GM18868 (cell line): ENCODE measurements around the gene CCDC74B.
"Not testable (repeated sequence)": the region's sequence is repeated elsewhere in the genome, so short reads cannot be mapped to it uniquely, and the experiment has no call there.

Source experiments
- ATAC-seq: cut with Tn5 transposase; IDR thresholded peaks from one replicate; pipeline ENCODE4 v1.9.1; 2021; ENCODE audit warnings: mild to moderate bottlenecking, moderate library complexity; ENCODE audit not compliant: unreplicated experiment

Gene CCDC74B

GRCh38 chr2:130145006-130145414 lies at the start of gene CCDC74B:
Gene CCDC74B, minus strand, starts transcription at chr2:130145112. Its CDS starts 116 bp downstream, at chr2:130144996.
- peak; percentile 92 for ATAC-seq

DNA sequence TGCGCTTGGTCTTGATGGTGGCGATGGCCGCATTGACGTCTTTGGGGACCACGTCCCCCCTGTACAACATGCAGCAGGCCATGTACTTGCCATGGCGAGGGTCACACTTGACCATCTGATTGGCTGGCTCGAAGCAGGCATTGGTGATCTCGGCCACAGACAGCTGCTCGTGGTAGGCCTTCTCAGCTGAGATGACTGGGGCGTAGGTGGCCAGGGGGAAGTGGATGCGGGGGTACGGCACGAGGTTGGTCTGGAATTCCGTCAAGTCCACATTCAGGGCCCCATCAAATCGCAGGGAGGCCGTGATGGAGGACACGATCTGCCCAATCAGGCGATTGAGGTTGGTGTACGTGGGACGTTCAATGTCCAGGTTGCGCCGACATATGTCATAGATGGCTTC lies 48.9 kb upstream of the CCDC74B start:
- ATAC-seq, result not testable (repeated sequence)

DNA sequence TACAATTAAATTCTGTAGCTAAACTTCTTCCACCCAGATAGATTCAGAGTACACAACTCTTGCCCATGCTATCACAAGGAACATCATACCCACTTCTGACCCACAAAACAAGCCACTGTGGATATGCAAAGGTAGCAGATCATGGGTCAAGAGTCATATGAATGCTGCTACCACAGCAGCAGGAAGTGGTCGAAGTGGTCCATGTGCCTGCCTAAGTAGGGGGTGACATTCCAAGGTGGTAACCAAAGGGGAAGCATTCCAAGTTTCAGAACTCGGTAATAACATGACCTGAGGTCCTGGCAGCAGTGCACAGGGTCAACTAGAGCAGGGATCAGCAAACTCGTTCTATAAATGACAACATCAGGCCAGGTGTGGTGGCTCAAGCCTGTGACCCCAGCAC lies 47.5 kb upstream of the CCDC74B start:
- not testable (repeated sequence) for ATAC-seq

- ATAC-seq, result not testable (repeated sequence)
Observed at GRCh38 chr2:130191319-130191718, 46.4 kb upstream of the CCDC74B start.

DNA sequence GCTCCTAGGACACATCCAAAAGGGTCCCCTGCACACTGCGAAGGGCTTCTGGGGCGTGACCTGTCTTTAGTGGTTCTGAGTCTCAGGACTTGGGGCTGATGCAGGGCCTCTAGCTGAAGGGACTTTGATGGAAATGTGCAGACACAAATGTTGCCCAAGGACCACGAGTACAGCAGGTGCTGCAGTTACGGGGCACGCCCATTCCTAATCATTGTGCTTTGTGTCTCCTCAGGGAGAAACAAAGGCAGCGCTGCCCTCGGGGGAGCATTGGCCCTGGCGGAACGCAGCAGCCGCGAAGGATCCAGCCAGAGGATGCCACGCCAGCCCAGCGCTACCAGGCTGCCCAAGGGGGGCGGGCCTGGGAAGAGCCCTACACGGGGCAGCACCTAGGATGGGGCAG lies 45.3 kb upstream of the CCDC74B start:
- ATAC-seq, result no peak

DNA sequence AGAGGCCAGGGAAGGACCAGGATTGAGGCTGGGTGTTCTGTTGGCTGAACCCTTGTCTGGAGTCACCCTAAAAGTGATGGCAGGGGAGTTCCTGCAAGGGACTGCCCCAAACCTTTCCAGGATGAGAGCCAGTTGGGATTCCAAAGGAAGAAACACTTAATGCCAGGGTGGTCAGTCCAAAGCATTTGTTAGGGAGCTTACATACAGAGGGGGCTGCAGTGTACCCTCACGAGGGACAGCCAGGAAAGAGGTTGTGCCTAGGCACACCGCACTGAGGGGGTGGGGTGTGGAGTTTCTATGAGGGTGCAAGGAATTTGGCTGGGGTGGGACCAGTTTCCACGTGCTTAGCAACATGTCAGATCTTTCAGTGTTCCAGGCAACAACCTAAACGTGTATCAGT lies 44.0 kb upstream of the CCDC74B start:
- not testable (repeated sequence) for ATAC-seq

- ATAC-seq, result not testable (repeated sequence)
Observed at GRCh38 chr2:130187859-130188792, 43.2 kb upstream of the CCDC74B start.

DNA sequence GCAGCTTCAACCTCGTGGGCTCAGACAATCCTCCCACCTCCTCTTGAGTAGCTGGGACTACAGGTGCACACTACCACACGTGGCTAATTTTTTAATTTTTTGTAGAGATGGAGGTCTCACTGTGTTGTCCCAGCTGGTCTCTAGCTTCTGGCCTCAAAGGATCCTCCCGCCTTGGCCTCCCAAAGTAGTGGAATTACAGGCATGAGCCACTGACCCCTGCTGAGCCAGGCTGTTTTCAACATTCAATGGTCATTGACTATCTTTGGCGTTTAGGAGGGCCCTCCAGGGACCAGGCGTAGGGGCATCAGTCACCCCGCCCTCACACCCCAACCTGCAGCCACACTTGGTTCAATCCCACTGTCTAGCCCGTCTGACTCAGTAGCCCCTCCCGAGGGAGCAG lies 42.4 kb upstream of the CCDC74B start:
- ATAC-seq, result no peak

DNA sequence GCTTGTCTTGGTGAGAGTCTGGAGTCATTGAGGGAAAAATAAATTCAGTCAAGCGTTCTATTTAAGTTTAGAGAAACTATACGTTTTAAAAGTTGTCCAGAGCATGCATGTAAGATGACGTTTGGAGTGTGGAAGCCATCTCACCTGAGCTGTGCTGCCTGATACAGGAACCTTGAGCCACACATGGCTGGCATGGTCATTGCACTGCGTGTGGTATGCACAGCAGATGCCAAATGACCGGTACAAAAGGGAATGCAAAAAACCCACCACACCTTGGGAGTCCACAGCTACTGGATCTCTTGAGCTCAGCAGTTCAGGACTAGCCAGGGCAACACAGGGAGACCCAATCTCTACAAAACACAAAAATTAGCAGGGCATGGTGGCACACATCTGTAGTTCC lies 41.5 kb upstream of the CCDC74B start:
- no peak for ATAC-seq

GRCh38 chr2:130185896-130186295 lies 41.0 kb upstream of the CCDC74B start:
- no peak for ATAC-seq

DNA sequence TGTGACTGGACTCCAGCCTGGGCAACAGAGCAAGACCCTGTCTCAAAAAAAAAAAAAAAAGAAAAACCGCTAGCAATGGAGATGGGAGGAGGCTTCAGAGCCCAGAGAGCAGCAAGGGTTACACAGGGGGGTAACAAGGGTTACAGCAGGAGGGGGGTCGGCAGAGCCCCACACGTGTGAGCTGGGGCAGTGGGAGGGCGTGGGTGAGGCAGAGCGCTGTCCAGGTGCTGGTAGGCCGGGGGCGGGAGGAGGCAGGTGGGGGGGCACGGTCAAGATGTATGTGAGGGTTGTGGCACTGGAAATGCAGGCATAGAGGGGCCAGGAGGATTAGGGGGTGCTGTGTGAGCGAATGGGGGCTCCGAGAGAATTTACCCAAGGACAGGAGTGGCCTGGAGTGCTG lies 40.5 kb upstream of the CCDC74B start:
- ATAC-seq, result no peak

GRCh38 chr2:130183512-130184373 lies 38.8 kb upstream of the CCDC74B start:
- no peak for ATAC-seq

GRCh38 chr2:130182826-130183511 lies 38.1 kb upstream of the CCDC74B start:
- peak; percentile 3 for ATAC-seq

GRCh38 chr2:130181880-130182682 lies 37.2 kb upstream of the CCDC74B start, which contains the start of gene MZT2B:
Gene MZT2B, plus strand, starts transcription at chr2:130182262. Its CDS starts 21 bp downstream, at chr2:130182283.
- peak; percentile 83 for ATAC-seq

GRCh38 chr2:130181325-130181879 lies 36.5 kb upstream of the CCDC74B start, which contains the start of gene SMPD4:
Gene SMPD4, minus strand, starts transcription at chr2:130181602. Its CDS starts 5,010 bp downstream, at chr2:130176592.
- peak; percentile 58 for ATAC-seq

- ATAC-seq, result not testable (repeated sequence)
Observed at GRCh38 chr2:130180404-130181324, 35.8 kb upstream of the CCDC74B start.

- peak; percentile 77 for ATAC-seq
Observed at GRCh38 chr2:130174866-130175265, 30.0 kb upstream of the CCDC74B start.

DNA sequence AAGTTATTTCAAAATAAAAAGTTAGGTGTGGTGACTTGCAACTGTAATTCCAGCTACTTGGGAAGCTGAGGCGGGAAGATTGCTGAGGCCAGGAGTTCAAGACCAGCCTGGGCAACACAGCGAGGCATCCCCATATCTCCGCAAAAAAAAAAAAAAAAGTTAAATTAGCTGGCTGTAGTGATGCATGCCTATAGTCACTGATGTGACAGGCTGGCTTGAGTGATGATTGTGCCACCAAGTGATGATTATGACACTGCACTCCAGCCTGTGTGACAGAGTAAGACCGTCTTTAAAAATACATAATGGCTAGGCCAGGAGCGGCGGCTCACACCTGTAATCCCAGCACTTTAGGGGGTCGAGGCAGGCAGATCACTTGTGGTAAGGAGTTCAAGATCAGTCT lies 25.0 kb upstream of the CCDC74B start:
- ATAC-seq, result no peak
